GM21576 (cell line): ENCODE measurements around the gene CD40.

ENCODE experiments used
- ATAC-seq: cut with Tn5 transposase; IDR thresholded peaks from one replicate; pipeline ENCODE4 v1.9.1; 2021; ENCODE audit warnings: mild to moderate bottlenecking, moderate library complexity; ENCODE audit not compliant: unreplicated experiment

The CD40 gene

DNA sequence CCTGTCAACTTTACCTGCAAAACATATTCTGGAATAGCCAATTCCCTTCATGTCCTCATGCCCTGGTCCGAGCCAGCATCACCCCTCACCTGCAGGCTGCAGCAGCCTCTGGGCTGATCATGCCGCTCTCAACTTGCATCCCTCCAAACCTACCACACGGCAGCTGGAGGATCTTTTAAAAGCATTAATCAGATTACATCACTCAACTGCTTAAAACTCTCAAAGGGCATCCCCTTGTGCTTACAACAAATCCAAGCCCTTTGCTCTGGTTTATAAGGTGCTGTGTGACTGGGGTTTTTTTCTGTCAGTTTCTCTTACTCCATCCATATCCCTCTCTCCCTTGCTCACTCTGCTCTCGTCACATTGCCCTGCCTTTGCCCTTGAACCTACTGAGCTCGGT, 24.0 kb downstream of the CD40 start:
- no peak for ATAC-seq

DNA sequence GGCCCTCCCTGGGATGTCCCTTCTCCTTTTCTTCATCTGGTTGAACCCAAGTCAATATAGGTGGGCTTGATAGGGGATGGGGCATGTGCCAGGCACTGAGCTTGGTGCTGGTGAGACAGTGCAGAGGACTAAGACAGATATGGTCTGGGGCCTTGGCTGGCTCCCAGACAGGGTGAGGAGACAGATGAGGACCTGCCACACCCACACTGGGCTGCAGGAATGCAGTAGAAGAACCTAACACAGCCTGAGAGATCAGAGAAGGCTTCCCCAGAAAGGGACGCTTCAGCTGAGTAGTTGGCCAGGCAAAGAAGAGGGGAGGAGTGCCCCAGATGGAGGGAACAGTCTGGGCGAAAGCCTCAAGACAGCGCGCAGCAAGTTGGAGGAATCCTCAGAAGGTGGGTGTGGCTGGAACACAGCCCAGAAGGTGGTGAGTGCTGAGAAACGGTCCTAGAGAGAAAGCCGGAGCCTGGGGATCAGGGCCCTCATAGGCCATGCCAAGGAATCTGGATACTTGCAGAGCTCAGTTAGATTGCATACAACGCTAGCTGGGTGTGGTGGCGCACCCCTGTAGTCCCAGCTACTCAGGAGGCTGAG, 26.4 kb downstream of the CD40 start:
- no peak for ATAC-seq

DNA sequence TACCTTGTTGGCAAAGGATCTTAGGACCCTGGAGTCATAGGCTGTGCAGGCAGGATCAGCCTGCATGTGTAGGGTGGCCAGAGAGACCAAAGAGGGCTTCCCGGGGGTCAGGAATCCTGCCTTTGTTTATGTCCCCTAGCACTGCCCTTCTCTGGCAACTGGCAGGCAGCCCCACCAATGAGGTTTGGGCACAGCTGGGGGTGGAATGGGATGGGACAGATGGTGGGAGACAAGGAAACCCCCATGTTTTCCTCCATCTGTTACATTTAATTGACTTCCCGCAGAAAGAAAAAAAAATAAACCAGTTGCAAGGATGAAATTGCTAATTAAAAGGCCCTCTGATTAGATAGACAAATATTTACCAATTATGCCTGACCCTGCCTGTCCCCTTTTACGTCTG, 27.6 kb downstream of the CD40 start:
- ATAC-seq: no peak

DNA sequence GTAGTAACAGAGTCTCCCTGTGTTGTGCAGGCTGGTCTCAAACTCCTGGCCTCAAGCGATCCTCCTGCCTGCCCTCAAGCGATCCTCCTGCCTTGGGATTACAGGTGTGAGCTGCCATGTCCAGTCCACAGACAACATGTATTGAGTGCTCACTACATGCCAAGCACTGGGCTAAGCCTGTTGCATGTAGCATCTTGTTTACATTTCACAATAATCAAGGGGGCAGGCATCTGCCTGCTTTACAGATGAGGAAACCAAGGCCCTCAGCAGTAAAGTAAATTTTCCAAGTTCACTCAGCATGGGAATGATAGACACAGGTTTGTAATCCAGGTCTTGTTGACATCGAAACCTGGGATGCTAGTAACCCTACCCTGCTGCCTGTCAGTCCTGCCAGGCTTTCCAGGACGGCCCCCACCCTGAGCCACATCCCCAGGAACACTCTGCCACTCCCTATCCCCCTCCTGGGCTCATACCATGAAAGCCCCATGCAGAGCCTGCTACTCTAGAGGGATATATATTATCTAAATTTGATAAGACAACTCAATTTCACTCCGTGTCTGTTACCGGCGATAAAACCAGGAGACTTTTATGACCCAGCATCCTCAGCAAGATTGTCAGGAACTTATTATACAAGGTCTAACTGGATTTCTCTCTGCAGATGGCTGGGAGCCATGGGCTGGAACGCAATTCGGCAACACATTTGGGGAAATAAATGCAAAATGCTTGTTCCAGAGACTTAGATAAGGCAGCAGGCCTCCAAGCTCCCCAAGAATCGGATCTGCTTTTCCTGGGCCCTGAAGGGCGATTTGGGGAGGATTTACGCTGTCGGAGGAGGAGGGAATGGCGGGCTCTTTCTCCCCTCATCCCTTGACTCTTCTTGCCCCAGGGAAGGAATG, 30.4 kb downstream of the CD40 start:
- ATAC-seq: no peak

DNA sequence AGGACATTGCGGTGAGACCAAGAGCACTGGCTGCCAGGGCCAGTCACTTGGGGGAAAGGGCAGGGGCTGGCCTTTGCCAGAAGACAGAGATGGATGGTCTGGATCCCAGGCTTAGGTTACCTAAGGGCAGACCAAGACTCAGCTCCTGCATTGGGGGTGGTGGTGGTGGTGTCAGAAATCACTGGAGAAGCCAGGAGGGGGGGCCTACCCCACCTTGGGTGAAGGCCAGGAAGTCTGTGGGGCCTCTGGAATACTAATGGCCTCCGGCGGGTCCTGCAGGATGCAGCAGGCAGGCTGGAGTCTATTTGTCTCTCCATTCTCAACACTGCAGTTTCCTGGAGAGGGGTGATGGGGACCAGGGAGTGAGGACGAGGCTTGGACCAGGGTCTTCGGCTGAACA, 32.8 kb downstream of the CD40 start:
- no peak for ATAC-seq

DNA sequence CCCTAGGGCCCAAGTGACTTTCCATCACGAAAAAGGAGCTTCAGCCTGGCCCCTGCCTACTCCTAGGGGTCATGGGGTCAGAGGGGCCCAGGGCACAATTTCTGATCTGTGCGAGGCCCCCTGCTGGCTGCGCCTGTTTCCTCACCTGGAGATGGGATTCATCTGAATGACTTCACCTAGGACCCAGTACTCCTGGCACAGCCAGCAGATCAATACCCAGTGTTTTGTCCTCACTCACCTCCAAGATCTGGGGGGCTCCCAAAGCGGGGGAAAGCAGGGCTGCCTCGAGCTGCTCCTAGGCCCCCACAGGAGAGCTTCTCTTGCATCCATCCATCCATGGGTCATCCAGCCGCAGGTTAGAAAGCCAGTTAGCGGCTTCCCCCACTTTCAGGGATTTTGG, 33.8 kb downstream of the CD40 start:
- no peak for ATAC-seq

DNA sequence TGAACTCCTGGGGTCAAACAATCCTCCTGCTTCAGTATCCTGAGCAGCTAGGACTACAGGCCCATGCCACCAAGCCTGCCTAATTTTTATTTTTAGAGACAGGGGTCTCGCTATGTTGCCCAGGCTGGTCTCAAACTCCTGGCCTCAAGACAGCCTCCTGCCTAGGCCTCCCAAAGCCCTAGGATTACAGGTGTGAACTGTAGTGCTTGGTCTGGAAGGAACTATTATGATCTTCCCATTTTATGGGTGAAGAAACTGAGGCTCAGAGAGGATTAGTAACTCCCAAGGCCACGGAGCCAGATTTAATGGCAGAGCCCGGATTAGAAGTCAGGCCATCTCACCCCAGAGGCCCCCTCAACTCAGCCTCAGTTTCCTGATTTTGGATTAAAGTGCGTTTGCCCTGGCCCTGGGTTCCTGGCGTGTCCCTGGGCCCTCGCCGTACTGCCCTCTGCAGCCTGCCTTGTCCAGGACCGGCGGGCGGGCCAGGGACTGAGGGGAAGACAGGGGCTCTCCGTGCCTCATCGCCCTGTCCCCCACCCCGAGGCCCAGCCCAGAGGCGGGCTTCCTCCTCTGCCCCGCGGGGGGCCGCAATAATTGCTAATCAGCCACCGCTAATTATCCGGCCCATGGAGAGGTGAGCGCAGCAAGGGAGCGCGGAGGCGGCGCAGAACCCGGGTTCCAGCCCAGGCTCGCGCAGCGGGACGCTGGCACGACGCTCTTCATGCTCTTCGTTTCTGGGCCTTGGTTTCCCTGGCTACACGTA, 34.9 kb downstream of the CD40 start:
- ATAC-seq: no peak

DNA sequence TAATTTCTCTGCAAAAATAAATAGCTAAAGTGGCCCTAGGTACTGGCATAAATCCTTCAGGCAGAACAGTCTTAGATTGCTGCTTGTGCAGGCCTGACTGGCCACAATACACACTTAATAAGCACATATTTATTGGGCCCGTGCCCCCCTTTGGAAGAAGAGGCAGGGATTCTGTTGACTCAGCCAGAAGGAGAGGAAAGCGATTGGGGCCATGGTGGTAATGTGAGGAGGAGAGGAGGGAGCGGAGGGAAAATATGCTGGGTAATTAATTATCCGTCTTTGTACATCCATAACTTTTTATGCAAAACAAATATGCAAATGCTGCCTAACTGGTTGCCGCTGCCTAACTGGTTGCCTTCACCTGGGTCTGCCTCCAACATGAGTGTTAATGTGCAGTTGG, 36.2 kb downstream of the CD40 start:
- no peak for ATAC-seq

DNA sequence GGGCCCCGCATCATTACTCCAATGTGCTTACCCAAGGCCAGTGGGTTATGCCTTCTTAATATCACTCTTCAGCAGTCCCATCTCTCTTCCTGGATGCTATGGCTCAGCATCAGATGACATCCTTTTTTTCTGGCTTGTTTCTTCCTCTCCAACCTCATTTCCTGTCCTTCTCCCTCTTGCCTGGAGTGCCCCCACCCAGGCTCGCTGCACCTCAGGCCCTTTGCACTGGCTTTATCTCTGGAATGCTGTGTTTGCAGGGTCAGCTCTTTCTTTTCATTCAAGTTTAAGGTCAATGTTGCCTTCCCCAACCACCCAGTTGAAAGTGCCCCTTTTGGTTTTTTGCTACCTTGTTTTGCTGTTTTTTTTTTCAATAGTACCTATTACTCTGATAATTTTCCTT, 36.7 kb downstream of the CD40 start:
- no peak for ATAC-seq

DNA sequence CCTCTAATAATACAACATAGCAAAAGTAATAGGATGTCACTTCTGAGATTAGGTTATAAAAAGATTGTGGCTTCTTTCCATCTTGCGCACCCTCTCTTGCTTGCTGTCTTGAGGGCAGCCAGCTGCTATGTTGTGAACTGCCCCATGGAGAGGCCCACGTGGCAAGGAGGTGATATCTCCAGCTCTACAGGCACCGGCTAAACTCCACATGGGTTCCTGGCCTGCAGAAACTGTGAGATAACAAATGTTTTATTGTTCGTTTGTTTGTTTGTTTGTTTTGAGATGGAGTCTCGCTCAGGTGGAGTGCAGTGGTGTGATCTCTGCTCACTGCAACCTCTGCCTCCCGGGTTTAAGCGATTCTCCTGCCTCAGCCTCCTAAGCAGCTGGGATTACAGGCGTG, 38.0 kb downstream of the CD40 start:
- ATAC-seq: no peak

DNA sequence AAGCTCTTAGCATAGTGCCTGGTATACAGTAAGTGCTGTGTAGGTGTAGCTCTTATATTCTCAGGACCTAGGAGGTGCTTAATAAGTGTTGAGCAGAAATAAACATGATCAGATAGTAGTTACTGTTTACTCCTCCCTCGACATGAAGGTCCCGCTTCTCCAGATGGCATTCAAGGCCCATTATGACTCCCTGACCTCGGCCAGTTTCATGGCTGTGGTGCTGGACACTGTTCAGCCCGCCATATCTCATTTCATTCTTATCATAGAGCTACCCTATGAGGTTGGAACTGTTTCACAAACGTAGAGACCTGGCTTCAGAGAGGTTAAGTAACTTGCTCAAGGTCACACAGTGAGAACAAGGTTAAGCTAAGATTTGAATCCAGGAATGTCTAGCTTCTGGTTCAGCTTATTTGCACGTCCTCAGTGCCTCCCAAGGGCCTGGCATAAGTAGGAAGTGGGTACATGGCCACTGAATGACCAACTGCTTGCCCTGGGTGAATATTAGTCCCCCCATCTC, 39.0 kb downstream of the CD40 start:
- ATAC-seq: no peak

DNA sequence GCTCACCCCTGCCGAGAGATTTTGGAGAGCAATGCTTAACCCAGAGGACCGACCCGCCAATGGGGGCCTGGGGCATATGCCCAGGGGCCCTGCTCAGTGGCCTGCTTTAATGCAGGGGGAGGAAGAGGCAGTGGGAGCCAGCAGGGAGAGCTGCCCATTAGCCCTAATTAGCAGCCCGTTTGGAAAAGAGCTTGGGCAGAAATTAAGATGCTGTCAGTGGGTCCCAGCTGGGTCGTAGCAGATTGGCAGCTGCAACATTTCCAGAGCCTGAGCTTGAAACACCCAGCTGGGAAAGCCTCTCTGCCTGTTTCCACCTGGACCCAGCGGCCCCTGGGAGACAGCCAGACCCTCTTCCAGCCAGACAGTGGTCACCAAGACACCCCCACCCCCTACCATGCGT, 39.5 kb downstream of the CD40 start:
- no peak for ATAC-seq

DNA sequence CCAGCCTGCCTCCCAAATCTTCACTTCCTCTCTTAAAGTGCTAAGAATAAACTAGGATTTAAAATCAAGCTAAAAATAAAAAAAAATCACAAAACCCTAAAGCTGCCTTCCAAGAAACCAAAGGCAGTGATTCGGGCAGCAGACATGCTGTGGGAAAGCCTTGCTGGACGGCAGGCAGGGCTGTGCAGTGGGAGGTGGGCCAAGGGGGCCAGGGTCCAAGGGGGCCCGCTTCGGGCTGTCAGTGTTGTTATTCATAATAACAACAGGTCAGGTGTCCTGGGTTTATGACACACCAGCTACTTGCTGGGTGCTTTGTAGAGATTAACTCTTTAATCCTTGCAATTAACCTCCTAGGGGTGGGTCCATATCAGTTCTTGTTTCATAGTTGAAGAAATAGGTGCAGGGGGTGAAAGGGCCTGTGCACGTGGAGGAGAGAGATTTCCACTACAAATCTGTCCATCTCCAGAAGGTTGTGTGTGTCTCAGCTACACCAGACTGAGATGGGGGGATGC, 40.4 kb downstream of the CD40 start:
- no peak for ATAC-seq

DNA sequence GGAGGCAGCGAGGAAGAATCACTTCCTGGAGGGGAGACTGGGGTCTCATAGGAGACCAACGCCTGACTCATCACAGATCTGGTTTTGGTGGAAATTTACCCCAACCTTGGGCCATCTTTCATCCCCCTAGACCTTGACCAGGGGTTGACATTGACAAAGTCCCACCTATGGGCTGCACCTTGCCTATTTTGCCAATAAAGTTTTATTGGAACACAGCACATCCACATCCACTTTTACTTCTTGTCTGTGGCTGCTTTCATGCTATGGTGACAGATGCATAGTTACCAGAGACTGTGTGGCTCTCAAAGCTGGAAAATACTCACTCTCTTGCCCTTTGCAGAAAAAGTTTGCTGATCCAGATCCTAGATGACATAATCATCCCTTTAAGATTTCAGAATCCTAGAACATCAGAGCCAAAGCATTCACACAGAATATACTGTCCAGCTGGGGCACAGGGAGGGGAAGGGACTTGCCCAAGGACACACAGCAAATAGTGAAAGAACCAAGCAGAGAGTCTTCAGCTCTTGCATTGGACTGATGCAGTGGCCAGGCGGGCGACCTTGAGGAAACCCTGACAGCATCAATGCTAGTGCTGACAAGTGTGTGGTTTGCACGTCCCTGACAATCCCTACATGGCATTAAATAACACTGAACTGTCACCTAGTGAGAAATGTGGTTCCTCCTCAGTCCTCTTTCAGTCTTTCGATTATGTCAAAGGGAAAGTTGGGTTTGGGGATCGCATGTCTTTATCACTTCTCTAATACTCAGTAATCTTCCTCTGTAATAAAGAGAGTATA, 41.2 kb downstream of the CD40 start:
- ATAC-seq: no peak

DNA sequence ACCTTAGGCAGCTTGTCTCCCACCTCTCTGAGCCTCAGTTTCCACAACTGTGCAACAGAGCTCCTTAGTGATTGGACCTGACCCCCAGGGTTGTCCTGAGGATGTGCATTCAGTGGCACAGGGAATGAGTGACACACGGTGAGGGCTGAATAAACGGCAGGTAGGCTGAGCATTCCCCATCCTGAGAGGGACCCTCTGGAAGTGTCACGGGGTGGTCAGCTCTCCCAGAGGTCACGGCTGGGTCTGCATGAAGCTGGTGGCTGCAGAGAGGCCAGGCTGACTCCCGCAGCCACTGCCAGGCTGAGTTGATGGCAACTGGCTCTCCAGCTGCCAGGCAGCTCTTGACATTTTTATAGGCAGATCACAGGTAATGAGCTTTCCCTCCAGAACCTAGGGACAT, 42.5 kb downstream of the CD40 start:
- ATAC-seq: no peak

DNA sequence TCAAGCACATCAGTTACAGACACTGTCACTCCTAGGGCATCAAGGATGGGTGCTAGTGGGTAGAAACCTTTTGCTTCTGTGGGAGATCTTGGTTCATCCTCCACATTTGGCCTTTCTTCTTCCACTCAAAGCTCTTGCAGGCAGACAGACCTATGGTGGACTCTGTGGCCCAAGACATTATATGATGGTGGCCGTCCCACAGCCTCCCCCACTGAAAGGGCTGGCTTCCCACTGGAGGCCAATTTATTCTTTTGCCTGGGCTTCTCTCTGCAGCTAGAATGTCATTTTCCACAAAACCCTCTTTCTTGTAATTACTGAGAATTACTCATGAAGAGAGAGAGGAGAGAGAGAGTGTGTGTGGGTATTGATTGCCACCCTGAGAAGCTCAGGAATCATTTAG, 43.8 kb downstream of the CD40 start:
- ATAC-seq: no peak

DNA sequence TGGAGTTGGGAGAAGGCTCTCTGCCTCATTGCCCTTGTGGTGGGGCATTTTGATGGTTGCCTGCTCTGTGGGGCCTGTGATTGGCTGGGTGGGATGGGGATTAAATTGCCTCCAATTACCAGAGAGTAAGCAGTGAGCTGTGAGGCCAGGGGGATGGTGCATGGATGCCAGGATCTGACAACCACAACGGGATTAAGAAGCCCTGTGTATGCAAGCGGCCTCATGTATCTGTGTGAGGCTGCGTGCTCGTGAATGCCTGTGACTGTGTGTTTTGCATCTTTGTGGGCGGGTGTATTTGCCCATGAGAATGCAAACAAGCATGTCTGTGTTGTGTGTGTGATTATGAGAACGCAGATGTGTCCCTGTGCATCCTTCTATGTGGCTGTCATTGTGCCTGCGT, 46.1 kb downstream of the CD40 start:
- no peak for ATAC-seq

DNA sequence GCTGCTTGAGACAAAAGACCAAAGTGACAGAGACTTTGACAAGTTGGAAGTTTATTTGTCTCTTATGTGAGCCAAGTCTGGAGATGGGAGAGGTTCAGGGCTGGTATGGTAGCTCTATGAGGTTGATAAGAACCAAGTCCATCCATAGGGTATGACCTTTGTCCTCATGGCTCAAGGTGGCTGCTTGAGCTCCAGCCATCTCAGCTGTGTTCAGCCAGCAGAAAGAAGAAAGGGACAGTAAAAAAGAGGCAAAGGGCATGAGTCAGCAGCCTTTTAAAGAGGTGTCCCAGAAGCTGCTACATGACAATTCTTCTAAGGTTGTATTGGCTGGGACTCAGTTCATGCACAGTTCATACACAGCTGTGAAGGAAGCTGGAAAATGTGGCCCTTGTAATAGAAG, 49.0 kb downstream of the CD40 start:
- ATAC-seq: no peak

DNA sequence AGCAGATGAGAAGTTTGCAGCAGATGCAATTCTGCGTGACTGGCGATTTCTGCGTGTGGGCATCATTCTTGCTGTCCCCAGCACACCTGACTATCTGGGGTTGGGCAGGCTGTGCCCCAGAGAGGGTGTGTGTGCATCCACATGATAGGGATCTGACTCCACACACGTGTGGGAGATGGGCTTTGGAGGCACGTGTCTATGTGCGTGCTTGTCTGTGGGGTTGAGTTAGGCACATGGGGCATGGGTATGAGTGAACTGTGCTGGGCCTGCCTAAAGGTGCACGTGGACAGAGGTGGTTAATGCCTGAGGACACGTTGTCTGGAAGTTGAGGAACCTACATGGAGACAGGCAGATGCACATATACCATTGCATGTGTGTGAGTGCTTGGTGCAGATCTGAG, 50.3 kb downstream of the CD40 start:
- ATAC-seq: no peak

DNA sequence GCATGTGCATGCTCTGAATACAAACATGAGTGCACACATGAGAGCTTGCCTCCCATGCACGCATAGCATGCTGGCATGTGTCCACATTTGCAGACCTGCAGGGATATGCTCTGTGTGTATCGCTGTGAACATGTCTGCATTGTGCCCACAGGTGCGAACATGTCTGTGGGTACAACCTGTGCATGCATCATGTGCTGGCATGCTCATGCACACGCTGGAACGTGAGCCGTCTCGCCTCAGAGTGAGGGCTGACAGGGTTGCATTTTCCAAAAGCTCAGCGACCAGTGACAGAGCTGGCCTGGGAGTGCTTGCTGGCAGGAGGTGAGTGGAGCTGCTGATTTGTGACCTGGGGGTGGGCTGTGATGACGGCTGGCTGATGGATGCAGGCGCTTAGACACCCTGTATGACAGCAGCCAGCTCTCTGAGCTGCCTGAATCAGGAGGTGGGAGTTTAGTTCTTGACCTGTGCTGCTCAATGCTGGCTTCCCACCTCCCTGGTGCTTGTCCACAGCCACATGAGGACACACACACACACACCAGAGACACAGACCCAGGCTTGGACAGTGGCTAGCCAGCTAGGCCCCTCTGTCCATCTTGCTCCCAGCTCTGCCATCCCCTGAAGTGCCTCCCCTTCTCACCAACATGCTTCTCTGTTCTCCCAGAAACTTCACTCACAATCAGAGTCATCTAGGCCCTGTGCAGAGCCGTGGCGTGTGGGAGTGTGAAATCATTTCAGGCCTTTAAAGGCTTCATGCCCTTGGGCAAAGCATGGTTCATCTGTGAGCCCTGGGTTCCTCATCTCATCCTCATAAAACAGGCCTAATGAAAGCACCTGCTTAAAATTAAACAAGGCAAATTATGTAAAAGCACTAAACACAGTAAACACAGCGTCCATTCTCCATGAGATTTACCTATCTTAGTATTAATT, 51.4 kb downstream of the CD40 start:
- no peak for ATAC-seq
